ENCODE results near the gene TCOF1.

Gene TCOF1

GRCh38 chr5:150322202-150322601, 35.3 kb upstream of the TCOF1 start:
- DNase-seq (ENCODE audit: low read depth in 2 of 2, low spot score in 1 of 2), result no peak

- DNase-seq (ENCODE audit: low read depth in 2 of 2, low spot score in 1 of 2), result no peak
These were observed 34.4 kb upstream of the TCOF1 start for GRCh38 chr5:150323092-150323491.

- no peak for DNase-seq (ENCODE audit: low read depth in 2 of 2, low spot score in 1 of 2)
These were observed 33.7 kb upstream of the TCOF1 start for GRCh38 chr5:150323819-150324218.

GRCh38 chr5:150325426-150325825, 32.1 kb upstream of the TCOF1 start:
- no peak for DNase-seq (ENCODE audit: low read depth in 2 of 2, low spot score in 1 of 2)

- DNase-seq (ENCODE audit: low read depth in 2 of 2, low spot score in 1 of 2), result no peak
These were observed 30.8 kb upstream of the TCOF1 start for GRCh38 chr5:150326707-150327106.

GRCh38 chr5:150327139-150327538, 30.4 kb upstream of the TCOF1 start:
- no peak for DNase-seq (ENCODE audit: low read depth in 2 of 2, low spot score in 1 of 2)

- DNase-seq (ENCODE audit: low read depth in 2 of 2, low spot score in 1 of 2), result no peak
These were observed 29.0 kb upstream of the TCOF1 start for GRCh38 chr5:150328515-150328914.

GRCh38 chr5:150329038-150329437, 28.5 kb upstream of the TCOF1 start:
- no peak for DNase-seq (ENCODE audit: low read depth in 2 of 2, low spot score in 1 of 2)

- DNase-seq (ENCODE audit: low read depth in 2 of 2, low spot score in 1 of 2), result no peak
These were observed 27.3 kb upstream of the TCOF1 start for GRCh38 chr5:150329881-150330876.

- no peak for DNase-seq (ENCODE audit: low read depth in 2 of 2, low spot score in 1 of 2)
These were observed 24.1 kb upstream of the TCOF1 start for GRCh38 chr5:150333400-150333799.

GRCh38 chr5:150335778-150336177, 21.7 kb upstream of the TCOF1 start:
- DNase-seq (ENCODE audit: low read depth in 2 of 2, low spot score in 1 of 2), result no peak

- DNase-seq (ENCODE audit: low read depth in 2 of 2, low spot score in 1 of 2), result no peak
These were observed 19.0 kb upstream of the TCOF1 start for GRCh38 chr5:150338546-150338945.

GRCh38 chr5:150339165-150339564, 18.3 kb upstream of the TCOF1 start:
- no peak for DNase-seq (ENCODE audit: low read depth in 2 of 2, low spot score in 1 of 2)

- DNase-seq (ENCODE audit: low read depth in 2 of 2, low spot score in 1 of 2), result no peak
These were observed 17.7 kb upstream of the TCOF1 start for GRCh38 chr5:150339841-150340240.

- no peak for DNase-seq (ENCODE audit: low read depth in 2 of 2, low spot score in 1 of 2)
These were observed 16.8 kb upstream of the TCOF1 start for GRCh38 chr5:150340614-150341255.

GRCh38 chr5:150341331-150341730, 16.2 kb upstream of the TCOF1 start:
- DNase-seq (ENCODE audit: low read depth in 2 of 2, low spot score in 1 of 2), result no peak

GRCh38 chr5:150341989-150342388, 15.5 kb upstream of the TCOF1 start:
- DNase-seq (ENCODE audit: low read depth in 2 of 2, low spot score in 1 of 2), result no peak

GRCh38 chr5:150342583-150342982, 14.9 kb upstream of the TCOF1 start:
- no peak for DNase-seq (ENCODE audit: low read depth in 2 of 2, low spot score in 1 of 2)

- DNase-seq (ENCODE audit: low read depth in 2 of 2, low spot score in 1 of 2), result no peak
These were observed 13.4 kb upstream of the TCOF1 start for GRCh38 chr5:150343994-150344631.

GRCh38 chr5:150345716-150346115, 11.8 kb upstream of the TCOF1 start:
- DNase-seq (ENCODE audit: low read depth in 2 of 2, low spot score in 1 of 2), result no peak

- no peak for DNase-seq (ENCODE audit: low read depth in 2 of 2, low spot score in 1 of 2)
These were observed 10.9 kb upstream of the TCOF1 start for GRCh38 chr5:150346592-150346991.

GRCh38 chr5:150347003-150347402, 10.5 kb upstream of the TCOF1 start:
- no peak for DNase-seq (ENCODE audit: low read depth in 2 of 2, low spot score in 1 of 2)

All from stimulated activated CD8-positive, alpha-beta memory T cell treated with anti-CD3 and anti-CD28 coated beads, Interleukin-4, amount 100 ng/mL, for 1 hour (primary cell).